OCI-M2 (cell line): ENCODE measurements around the gene MGAT3.
"Not testable (repeated sequence)": the region's sequence is repeated elsewhere in the genome, so short reads cannot be mapped to it uniquely, and the experiment has no call there.

Experiments
- DNase-seq: peaks from one replicate; lab custom pipeline; 2025; ENCODE audit not compliant: unreplicated experiment; lab: John Stamatoyannopoulos, UW

Gene MGAT3

GRCh38 chr22:39489094-39490068 lies 32.6 kb downstream of the MGAT3 start:
- DNase-seq: no peak

- DNase-seq: no peak
These were observed 33.5 kb downstream of the MGAT3 start for GRCh38 chr22:39490135-39490798.

GRCh38 chr22:39490966-39491680 lies 34.3 kb downstream of the MGAT3 start:
- no peak for DNase-seq

- no peak for DNase-seq
These were observed 34.9 kb downstream of the MGAT3 start for GRCh38 chr22:39491696-39492095.

GRCh38 chr22:39492186-39492585 lies 35.4 kb downstream of the MGAT3 start:
- DNase-seq: no peak

GRCh38 chr22:39493759-39494158 lies 36.9 kb downstream of the MGAT3 start:
- no peak for DNase-seq

- no peak for DNase-seq
These were observed 37.8 kb downstream of the MGAT3 start for GRCh38 chr22:39494471-39495120.

GRCh38 chr22:39496131-39496838 lies 39.5 kb downstream of the MGAT3 start:
- no peak for DNase-seq

GRCh38 chr22:39497429-39497828 lies 40.6 kb downstream of the MGAT3 start:
- no peak for DNase-seq

GRCh38 chr22:39498368-39498767 lies 41.6 kb downstream of the MGAT3 start:
- no peak for DNase-seq

- no peak for DNase-seq
These were observed 42.0 kb downstream of the MGAT3 start for GRCh38 chr22:39498802-39499201.

- no peak for DNase-seq
These were observed 43.3 kb downstream of the MGAT3 start for GRCh38 chr22:39500101-39500500.

- no peak for DNase-seq
These were observed 44.9 kb downstream of the MGAT3 start for GRCh38 chr22:39501644-39502108.

- DNase-seq: peak; percentile 67
These were observed 45.4 kb downstream of the MGAT3 start, which contains the start of gene MIEF1 for GRCh38 chr22:39502109-39502788. TSS of gene MIEF1 (plus strand) at chr22:39502290. CDS start at chr22:39511295, 9,005 bp downstream.

GRCh38 chr22:39502789-39503409 lies 46.1 kb downstream of the MGAT3 start:
- no peak for DNase-seq

- no peak for DNase-seq
These were observed 46.8 kb downstream of the MGAT3 start for GRCh38 chr22:39503630-39504029.

- DNase-seq: no peak
These were observed 47.3 kb downstream of the MGAT3 start for GRCh38 chr22:39504071-39504470.

- DNase-seq: not testable (repeated sequence)
These were observed 50.2 kb downstream of the MGAT3 start for GRCh38 chr22:39507021-39507420.

- DNase-seq: no peak
These were observed 51.6 kb downstream of the MGAT3 start for GRCh38 chr22:39508393-39508792.
